Lower leg skin (tissue), 3 donors: ENCODE results near the gene CCDC33.

Source experiments
- POLR2A ChIP-seq, 2 donors: fragments of 450-650 bp; IDR thresholded peaks; one replicate each; pipeline ENCODE4 v1.6.1; 2016 to 2017; ENCODE audit warnings: antibody characterized with exemption in 2 of 2, mild to moderate bottlenecking in 1 of 2, moderate library complexity in 1 of 2
- TF ChIP-seq, protein P1 (sequence below), 3 donors: fragments of 450-650 bp; IDR thresholded peaks; one replicate each; pipeline ENCODE4 v1.5.1; 2016; ENCODE audit warnings: antibody characterized with exemption in 3 of 3, mild to moderate bottlenecking in 3 of 3, moderate library complexity in 2 of 3

DNA sequence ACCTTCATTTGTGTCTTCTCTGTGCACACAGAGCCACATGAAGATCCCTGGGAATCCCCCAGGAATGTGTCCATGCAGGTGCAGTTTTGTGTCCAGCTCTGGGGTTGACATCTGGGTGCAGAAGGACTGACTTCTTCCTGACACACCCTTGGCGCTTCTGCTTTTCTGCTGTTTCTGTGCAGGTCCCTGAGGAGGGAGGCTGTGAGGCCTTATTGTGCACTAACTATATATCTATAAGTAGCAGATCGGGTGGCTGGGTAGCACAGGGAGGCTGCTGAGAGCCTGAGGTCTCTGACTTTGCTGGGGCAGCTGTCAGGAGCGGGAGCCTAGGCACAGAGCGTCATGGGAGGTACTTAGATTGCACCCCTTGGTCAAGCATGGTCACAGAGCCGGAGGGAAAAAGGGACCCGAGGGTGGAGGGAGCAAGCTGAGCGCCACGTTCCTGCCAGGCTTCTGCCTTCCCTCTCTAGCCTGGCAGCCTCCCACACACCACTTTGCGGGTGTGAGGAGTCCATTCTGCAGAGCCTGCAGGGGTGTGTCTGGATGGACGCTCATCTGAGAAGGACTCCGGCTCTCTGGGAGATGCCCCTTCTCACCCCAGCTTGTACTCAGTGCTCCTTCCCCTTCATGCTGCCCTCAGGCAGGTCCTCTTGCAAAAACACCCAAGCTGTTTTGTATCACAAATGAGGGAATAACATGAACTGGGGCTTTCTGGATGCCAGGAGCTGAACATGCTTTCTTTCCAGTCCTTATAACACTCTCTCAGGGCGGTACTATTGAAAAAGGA lies 23.9 kb downstream of the CCDC33 start:
- TF ChIP-seq, protein P1, sequence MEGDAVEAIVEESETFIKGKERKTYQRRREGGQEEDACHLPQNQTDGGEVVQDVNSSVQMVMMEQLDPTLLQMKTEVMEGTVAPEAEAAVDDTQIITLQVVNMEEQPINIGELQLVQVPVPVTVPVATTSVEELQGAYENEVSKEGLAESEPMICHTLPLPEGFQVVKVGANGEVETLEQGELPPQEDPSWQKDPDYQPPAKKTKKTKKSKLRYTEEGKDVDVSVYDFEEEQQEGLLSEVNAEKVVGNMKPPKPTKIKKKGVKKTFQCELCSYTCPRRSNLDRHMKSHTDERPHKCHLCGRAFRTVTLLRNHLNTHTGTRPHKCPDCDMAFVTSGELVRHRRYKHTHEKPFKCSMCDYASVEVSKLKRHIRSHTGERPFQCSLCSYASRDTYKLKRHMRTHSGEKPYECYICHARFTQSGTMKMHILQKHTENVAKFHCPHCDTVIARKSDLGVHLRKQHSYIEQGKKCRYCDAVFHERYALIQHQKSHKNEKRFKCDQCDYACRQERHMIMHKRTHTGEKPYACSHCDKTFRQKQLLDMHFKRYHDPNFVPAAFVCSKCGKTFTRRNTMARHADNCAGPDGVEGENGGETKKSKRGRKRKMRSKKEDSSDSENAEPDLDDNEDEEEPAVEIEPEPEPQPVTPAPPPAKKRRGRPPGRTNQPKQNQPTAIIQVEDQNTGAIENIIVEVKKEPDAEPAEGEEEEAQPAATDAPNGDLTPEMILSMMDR (IDR thresholded peaks at IDR 0.05) = no peak
- no peak for TF ChIP-seq POLR2A (IDR thresholded peaks at IDR 0.05)
